HFFc6 (cell line): ENCODE data around the gene CALN1. TPM values are rescaled to one million over a fixed set of nuclear protein-coding genes. Genes with fewer than 3 reads are reported as not detected.

Source experiments
- DNase-seq: peaks from one replicate; pipeline ENCODE4 v3.0.0-alpha.2; 2018
- H3K27ac Mint-ChIP-seq: 2 replicates; pipeline ENCODE4 v1.8.0; 2020; ENCODE audit warnings: mild to moderate bottlenecking, mixed read lengths
- H3K27me3 Mint-ChIP-seq: 2 replicates; pipeline ENCODE4 v1.8.0; 2021; ENCODE audit warnings: mild to moderate bottlenecking, moderate library complexity, mixed read lengths; ENCODE audit not compliant: insufficient read depth
- H3K36me3 Mint-ChIP-seq: 2 replicates; pipeline ENCODE4 v1.8.0; 2021; ENCODE audit warnings: low read depth, mixed read lengths
- H3K4me1 Mint-ChIP-seq: 2 replicates; pipeline ENCODE4 v1.8.0; 2020; ENCODE audit warnings: low read depth, mixed read lengths
- H3K4me3 Mint-ChIP-seq: 2 replicates; pipeline ENCODE4 v1.8.0; 2020; ENCODE audit warnings: mild to moderate bottlenecking, moderate library complexity, mixed read lengths
- H3K9me3 Mint-ChIP-seq: 2 replicates; pipeline ENCODE4 v1.8.0; 2020; ENCODE audit warnings: mild to moderate bottlenecking, mixed read lengths
- total RNA-seq, 6 experiments: library from RNA; stranded (reverse); fragmentation: NEBNext Ultra II Directional; extraction: Animal tissue kit (Norgen Biotek cat#: 25700); gene quantifications; 2 replicates in 1 of 6; 3 replicates in 5 of 6; pipeline ENCODE4 v1.2.3, GENCODE V29; 2021
- TF ChIP-seq, protein P1 (sequence below): fragments of 200-600 bp; sonication (generic); IDR thresholded peaks from 2 replicates; pipeline ENCODE4 v1.5.0; 2021; ENCODE audit warnings: antibody characterized with exemption, mild to moderate bottlenecking

The CALN1 gene
- total RNA-seq, 6 experiments from 2014 or later: not detected

DNA sequence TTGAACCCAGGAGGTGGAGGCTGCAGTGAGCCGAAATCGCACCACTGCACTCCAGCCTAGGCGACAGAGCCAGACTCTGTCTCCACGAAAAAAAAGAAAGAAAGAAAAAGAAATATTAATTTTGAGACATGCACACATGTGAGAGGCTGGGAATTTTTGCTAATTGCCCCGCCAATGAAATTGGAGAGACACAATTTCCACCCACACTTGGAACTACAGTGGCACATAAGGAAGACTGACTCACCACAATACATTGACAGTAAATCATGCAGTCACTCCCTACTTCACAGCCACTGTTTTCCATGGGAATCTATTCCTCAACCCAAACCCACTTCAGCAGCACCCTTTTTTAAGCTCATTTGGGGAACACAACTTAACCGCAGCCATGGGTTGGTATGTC is 139.7 kb downstream of the CALN1 start:
- Mint-ChIP-seq H3K9me3 (peaks cover 50% of the 10 kb centered on the region), H3K27ac (no peak overlapping the region), H3K4me1 (no peaks in the 10 kb centered on the region), H3K27me3 (no peaks in the 10 kb centered on the region; the same call in 1 of the 2 replicates), H3K4me3 (no peak overlapping the region), H3K36me3 (no peaks in the 10 kb centered on the region; the same call in 1 of the 2 replicates)
- TF ChIP-seq, protein P1, sequence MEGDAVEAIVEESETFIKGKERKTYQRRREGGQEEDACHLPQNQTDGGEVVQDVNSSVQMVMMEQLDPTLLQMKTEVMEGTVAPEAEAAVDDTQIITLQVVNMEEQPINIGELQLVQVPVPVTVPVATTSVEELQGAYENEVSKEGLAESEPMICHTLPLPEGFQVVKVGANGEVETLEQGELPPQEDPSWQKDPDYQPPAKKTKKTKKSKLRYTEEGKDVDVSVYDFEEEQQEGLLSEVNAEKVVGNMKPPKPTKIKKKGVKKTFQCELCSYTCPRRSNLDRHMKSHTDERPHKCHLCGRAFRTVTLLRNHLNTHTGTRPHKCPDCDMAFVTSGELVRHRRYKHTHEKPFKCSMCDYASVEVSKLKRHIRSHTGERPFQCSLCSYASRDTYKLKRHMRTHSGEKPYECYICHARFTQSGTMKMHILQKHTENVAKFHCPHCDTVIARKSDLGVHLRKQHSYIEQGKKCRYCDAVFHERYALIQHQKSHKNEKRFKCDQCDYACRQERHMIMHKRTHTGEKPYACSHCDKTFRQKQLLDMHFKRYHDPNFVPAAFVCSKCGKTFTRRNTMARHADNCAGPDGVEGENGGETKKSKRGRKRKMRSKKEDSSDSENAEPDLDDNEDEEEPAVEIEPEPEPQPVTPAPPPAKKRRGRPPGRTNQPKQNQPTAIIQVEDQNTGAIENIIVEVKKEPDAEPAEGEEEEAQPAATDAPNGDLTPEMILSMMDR: no peak
- no peak for DNase-seq

DNA sequence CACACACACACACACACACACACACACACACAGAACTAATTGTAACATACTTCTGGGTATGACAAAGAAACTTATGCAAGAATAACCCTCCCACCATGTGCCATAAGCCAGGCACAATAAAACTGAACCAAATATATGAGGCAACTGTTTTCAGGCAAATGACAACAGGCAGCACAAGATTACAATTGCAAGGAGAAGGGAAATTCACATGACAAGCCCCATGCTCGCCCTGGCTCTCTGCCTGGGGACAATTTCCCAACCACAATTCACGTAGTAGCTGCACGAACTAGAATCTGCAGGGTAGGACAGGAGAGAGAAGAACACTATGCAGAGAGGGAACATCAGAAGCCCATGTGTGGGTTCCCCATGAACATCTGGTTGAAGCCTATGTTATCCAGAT is 143.3 kb downstream of the CALN1 start:
- Mint-ChIP-seq H3K36me3 (no peaks in the 10 kb centered on the region), H3K4me1 (no peaks in the 10 kb centered on the region), H3K4me3 (no peak overlapping the region), H3K9me3 (peaks cover 52% of the 10 kb centered on the region), H3K27me3 (peaks cover 2% of the 10 kb centered on the region), H3K27ac (no peak overlapping the region)
- DNase-seq: no peak
- TF ChIP-seq, protein P1: no peak

DNA sequence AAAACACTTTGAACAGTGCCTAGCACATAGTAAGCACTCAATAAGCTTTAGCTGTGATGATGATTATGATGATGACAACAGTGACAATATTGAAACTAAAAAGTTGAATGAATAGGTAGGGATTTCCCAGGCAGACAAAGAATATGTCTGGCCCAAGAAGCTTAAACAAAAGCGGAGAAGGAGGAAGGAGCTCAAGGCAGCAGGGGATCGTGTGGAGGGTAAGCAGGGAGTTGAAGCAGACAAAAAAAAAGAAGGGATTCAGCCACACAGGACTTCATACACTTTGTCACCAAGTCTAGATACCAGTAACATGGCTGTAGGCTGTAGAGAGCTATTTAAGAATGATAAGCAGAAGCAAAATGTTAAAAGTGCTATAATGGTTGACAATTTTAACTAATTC is 144.0 kb downstream of the CALN1 start:
- no peaks in the 10 kb centered on the region for H3K4me1 Mint-ChIP-seq
- no peak for DNase-seq
- TF ChIP-seq, protein P1: no peak
- no peak overlapping the region for H3K27ac Mint-ChIP-seq
- H3K36me3 Mint-ChIP-seq: no peaks in the 10 kb centered on the region
- no peak overlapping the region for H3K4me3 Mint-ChIP-seq
- H3K9me3 Mint-ChIP-seq: peaks cover 57% of the 10 kb centered on the region
- peaks cover 2% of the 10 kb centered on the region for H3K27me3 Mint-ChIP-seq

DNA sequence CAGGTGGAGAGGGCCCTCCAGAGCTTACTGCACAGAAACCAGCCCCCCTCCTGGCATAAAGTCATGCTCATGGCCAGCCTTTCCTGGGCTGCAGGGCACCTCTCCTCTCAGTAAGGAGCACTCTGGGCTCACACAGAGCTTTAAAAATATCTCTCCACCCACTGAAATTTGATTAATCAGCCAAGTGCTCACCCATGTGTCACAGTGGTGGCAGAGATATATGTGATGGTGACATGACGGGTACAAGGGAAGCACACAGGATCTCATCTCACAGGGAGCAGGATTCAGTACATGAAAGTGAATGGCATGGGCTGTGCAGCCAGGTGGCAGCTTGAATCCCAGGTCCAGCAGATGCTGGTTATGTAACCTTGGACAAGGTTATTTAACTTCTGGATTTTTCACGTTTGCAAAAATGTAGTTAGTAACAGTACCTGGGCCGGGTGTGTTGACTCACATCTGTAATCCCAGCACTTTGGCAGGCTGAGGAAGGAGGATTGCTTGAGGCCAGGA is 144.8 kb downstream of the CALN1 start:
- Mint-ChIP-seq H3K27me3 (peaks cover 2% of the 10 kb centered on the region), H3K27ac (no peak overlapping the region), H3K4me3 (no peak overlapping the region), H3K4me1 (no peaks in the 10 kb centered on the region), H3K9me3 (peaks cover 50% of the 10 kb centered on the region), H3K36me3 (no peaks in the 10 kb centered on the region)
- DNase-seq: no peak
- TF ChIP-seq, protein P1: no peak

DNA sequence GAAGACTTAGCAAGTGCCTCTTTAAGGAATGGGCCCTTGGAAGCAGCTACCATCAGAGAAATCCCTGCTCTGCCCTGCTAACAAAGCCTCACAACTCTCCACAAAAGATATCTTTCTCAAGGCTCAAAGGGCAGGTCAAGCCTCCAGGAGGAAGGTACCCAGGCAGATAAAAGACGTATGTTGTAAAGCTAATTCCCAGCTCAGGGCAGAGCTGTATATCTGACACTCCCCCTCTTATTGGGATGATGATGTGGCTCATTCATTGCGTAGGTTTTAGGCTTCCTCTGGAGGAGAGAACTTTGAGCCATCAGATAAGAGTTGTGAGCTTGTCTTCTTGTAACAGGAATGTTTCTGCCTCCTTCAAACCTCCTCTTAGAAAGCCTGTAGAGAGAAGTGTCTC is 145.4 kb downstream of the CALN1 start:
- no peak overlapping the region for H3K27ac Mint-ChIP-seq
- DNase-seq: no peak
- H3K27me3 Mint-ChIP-seq: peaks cover 2% of the 10 kb centered on the region
- TF ChIP-seq, protein P1: no peak
- H3K4me1 Mint-ChIP-seq: no peaks in the 10 kb centered on the region
- H3K4me3 Mint-ChIP-seq: no peak overlapping the region
- H3K36me3 Mint-ChIP-seq: no peaks in the 10 kb centered on the region
- peaks cover 50% of the 10 kb centered on the region for H3K9me3 Mint-ChIP-seq
